ENCODE data around the gene DIPK1C. TPM values are rescaled to one million over a fixed set of nuclear protein-coding genes. Genes with fewer than 3 reads are reported as not detected.
A peak's percentile ranks its signal among the peaks of the same experiment; 100 is the strongest.
"Not testable (repeated sequence)": the region's sequence is repeated elsewhere in the genome, so short reads cannot be mapped to it uniquely, and the experiment has no call there.

DIPK1C gene
- not detected for total RNA-seq
- long read RNA-seq = 0 reads

- peak; percentile 87 for DNase-seq (ENCODE audit: low spot score)
These were observed at the start of gene DIPK1C for GRCh38 chr18:74457043-74457724. TSS of gene DIPK1C (minus strand) at chr18:74457308. CDS start at chr18:74457259, 49 bp downstream.

DNA sequence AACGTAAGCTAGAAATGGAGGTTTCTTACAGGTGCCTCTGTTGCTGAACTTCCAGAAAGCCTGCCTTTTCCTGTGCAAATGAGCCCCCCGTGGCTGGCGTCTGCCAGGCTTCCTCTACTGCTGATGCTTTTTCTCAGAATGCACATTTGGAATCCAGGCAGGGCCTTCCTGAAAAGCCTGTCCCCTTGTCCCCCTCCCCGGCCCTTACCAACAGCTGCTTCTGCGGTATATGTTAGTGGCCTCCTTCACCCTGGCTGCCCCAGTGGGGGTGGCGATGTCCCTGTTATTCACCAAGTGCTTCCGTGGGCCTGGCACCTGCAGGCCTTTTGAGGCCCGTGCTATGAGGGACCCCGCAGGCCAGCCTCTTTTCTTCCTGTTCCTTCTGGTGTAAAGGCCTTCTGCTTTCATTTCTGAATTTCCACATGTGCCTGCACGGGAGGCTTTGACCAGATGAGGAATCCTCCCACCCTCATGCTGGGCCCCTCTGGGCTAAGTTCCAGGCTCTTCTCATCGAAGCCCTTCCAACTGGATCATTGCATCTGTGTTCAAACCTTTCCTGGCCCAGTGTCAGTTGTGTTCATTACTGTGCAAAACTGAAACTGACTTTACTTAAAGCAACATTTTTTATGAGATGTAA lies 49.5 kb upstream of the DIPK1C start:
- no peak for DNase-seq (ENCODE audit: low spot score)

DNA sequence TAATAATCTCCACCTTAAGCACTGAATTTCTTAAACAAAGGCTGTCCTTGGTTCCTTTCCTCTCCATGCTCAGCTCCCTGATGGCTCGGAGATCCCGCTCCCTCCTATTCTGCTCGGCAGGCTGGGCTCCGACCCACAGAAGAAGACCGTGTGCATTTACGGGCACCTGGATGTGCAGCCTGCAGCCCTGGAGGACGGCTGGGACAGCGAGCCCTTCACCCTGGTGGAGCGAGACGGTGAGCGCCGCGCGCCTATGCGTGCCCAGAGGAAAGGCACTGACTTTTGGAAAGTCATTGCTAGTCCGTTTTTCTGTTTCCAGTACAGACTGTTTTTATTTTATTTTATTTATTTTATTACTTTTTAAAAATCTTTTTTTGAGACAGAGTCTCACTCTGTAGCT lies 48.7 kb upstream of the DIPK1C start:
- DNase-seq (ENCODE audit: low spot score) = no peak

DNA sequence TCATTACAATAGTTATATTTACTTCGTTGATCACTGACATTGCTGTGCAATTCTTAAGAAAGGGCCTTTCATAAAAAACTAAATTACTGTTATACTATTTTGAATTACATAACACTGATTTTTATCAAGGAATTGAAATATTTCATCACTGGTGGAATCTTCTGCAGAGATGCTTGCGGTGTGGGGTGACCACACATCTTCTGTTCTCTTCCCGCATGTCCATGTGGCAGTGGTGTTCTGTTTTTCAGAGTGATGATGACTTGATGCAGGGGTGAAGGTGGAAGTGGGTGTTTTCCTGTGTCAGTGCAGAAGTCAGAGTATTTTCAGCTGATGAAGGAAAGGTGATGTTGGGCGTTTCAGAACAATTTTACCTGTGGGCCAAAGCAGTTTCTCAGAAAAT lies 46.0 kb upstream of the DIPK1C start:
- no peak for DNase-seq (ENCODE audit: low spot score)

DNA sequence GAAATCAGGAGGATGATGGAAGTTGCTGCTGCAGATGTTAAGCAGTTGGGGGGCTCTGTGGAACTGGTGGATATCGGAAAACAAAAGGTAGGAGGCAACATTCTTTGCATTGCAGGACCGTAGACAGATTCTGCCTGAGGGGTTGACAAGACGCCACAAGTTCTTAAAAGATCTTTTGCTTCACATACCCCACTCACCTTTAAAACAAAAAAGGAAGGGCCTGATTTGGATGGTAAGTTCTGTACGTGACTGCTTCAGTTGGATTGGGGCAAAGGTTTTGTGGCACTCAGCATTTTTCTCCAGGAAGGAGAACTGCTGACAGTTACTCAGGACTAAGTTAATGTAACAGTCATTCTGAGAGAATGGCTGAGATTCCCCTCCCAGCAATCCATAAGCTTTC lies 44.3 kb upstream of the DIPK1C start:
- no peak for DNase-seq (ENCODE audit: low spot score)

DNA sequence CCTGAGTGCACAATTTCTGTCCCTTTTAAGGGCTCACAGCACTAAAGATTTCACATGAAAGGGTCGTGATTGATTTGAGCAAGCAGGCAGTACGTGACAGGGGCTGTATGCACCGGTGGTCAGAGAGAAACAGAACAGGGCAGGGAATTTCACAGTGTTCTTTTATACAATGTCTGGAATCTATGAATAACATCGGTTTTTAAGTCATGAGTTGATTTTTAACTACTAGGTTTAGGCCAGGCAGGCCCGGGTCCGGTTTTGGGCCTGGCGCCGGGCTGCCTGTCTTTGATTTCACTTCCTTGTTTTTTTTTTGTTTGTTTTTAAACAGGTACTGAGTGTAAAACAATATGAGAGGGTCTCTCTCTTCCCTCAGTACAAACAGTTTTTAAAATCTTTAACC lies 43.7 kb upstream of the DIPK1C start:
- not testable (repeated sequence) for DNase-seq (ENCODE audit: low spot score)

- DNase-seq (ENCODE audit: low spot score) = no peak
These were observed 43.3 kb upstream of the DIPK1C start for GRCh38 chr18:74500372-74500771.

DNA sequence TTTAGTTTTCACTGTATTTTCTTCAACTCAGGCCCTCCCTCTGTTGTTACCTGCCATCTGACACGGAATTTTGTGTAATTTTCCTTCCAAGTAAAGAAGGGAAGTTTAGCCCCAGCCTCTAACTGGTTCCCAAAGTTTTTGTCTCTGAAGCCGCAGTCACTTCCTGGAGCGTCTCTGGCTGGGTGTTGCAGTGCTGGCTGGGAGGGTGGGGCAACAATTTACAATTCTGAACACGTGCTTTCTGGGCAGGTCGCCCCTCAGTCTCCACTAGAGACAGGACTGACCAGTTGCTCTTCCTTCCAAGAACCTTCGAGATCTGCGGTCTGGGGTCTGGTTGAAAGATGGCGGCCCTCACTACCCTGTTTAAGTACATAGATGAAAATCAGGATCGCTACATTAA lies 42.5 kb upstream of the DIPK1C start:
- no peak for DNase-seq (ENCODE audit: low spot score)

GRCh38 chr18:74498712-74499627 lies 41.9 kb upstream of the DIPK1C start:
- no peak for DNase-seq (ENCODE audit: low spot score)

GRCh38 chr18:74497778-74498177 lies 40.7 kb upstream of the DIPK1C start:
- no peak for DNase-seq (ENCODE audit: low spot score)

DNA sequence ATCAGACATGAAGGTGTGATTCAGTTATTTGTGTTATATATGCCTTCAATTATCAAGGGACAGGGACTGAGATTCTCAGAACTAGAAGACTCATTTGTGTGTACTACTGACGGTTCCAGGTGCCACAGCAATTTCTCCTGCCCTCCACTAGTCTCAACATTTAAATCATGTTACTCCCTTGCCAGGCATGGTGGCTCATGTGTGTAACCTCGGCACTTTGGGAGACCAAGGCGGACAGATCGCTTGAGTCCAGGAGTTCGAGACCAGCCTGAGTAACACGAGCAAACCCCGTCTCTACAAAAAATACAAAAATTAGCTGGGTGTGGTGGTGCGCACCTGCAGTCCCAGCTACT lies 40.2 kb upstream of the DIPK1C start:
- DNase-seq (ENCODE audit: low spot score) = no peak

DNA sequence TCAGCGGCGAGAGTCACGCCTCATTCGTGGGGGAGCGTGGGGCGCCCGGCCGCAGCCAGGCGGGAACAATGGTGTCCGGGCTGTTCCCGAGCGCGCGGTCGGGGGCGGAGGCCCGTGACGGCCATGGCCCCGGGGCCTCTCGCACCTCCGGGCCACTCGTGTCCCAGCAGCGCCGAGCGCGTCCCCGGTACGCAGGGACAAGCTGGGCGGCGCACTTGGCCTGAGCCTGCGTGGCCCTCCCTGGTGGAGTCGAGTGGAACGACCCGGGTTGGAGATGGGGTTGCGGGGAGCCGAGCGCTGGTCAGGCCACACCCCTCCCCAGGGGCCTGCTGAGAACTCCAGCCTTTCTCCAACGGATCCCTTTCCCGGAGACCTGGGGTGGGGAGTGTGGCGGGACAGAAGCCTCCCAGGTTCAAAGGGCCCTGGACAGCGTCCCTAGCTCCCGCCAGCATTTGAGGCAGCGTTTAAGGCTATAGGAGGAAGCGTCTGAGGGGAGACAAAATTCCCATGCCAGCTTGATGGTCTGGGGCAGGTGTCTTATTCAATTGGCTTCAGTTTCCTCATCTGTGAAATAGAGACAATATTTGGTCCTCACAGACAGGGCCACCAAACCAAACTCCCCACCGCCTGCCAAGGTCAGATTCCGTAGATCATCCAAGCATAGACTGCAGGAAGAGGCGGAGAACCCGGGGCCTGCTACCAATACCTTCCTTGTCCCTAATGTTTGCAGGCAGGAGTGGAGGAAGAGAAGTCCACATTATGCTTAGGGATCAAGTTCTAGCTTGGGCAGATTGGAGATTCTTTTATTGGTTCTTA lies 39.6 kb upstream of the DIPK1C start:
- peak; percentile 93 for DNase-seq (ENCODE audit: low spot score)

DNA sequence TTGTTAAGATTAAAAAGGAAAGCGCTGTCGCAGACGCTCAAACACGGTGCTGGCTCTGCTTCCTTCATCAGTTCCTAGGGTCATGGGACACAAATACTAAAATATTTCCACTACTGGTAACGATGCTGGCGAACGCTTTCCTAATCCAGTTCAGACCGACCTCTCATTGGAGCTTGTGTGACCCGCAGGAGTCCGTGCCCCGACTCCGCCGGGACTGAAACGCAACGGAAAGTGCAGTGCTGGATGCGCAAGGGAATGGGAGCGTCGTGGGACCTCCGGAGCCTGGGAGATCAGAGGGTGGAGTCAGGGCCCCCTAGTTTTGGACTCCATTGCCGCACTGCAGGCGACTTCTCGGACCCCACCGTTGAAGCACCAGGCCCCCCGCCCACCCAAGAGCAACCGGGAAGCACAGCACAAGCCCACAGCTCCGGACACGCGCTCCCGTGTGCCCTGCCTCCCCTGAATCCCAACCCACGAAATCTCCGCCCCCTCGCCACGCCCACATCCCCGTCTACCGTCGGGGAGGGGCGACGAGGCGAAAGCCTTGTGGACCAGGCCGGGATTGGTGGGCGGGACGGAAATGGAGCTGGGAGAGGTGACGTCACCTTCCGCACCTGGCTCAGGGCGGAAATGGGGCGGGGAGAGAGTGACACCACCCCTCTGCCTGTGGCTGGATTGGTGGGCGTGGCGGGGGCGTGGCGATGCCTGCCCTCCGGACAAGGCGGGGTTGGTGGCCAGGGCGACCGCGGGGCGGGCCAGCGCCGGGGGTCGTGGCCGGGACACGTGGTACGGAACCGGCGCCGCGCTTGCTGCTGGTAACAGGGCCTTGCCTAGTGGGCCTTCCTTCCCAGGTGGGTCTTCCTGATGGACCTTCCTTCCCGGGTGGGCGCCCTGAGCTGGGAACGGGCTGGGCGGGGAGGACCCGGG lies 38.7 kb upstream of the DIPK1C start, which contains the start of gene CNDP2:
CNDP2 (plus strand) TSS at position 783 of the 927 bp plus-strand sequence. CDS start 3,611 bp downstream, outside the sequence.
- peak; percentile 100 for DNase-seq (ENCODE audit: low spot score)

DNA sequence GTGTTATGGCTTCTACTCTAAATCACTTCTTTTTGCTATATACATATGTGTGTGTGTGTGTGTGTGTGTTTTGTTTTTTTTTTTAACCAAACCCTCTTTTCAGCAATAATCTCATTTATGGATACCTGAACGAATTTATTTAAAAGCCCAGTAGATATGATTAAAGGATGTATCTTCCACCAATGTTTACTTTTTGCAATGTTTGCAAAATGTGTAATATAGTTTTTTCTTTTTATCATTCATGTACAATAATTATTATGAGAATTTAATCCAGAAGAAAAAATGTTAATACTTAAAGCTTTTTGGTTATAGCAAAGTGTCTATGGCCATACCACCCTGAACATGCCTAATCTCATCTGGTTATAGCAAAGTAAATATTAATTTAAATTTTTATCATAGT lies 37.4 kb upstream of the DIPK1C start:
- no peak for DNase-seq (ENCODE audit: low spot score)

- no peak for DNase-seq (ENCODE audit: low spot score)
These were observed 36.6 kb upstream of the DIPK1C start for GRCh38 chr18:74493689-74494088.

DNA sequence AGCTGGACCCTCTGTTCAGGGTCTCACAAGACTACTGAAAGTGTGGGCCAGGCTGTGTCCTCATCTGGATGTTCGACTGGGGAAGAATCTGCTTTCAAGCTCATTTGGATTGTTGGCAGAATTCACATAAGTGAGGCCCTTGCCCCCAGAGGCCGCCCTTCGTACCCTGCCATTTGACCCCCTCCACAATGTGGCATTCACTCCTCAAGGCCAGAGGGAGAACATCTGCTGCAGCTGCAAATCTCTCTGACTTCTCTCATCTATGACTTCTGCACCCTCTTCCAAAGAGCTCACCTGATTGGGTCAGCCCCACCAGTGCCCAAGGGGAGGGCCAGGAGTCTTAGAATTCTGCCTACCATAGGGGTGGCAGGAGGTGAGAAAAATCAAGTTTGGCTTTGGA lies 35.2 kb upstream of the DIPK1C start:
- DNase-seq (ENCODE audit: low spot score) = no peak

GRCh38 chr18:74489676-74490075 lies 32.6 kb upstream of the DIPK1C start:
- no peak for DNase-seq (ENCODE audit: low spot score)

DNA sequence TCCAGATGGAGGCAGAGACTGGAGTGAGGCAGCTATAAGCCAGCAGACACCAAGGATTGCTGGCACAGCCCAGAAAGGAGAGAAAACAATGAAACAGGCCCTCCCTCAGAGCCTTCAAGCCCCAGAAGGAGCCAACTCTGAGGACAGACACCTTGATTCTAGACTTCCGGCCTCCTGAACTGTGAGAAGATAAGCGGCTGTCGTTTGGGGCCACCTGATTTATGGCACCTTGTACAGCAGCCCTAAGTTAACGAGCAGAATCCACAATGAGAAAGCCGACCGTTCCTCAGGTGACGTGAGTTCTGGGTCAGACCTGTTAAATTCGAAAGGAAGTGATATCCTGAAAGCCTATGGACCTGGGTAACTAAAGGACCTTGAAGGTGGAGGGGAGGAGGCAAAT lies 31.8 kb upstream of the DIPK1C start:
- no peak for DNase-seq (ENCODE audit: low spot score)

- DNase-seq (ENCODE audit: low spot score) = no peak
These were observed 31.2 kb upstream of the DIPK1C start for GRCh38 chr18:74488354-74488753.
